Loucy (cell line): ENCODE measurements around the gene USP5.
"Not testable (repeated sequence)": the region's sequence is repeated elsewhere in the genome, so short reads cannot be mapped to it uniquely, and the experiment has no call there.

Experiments
- H2AFZ ChIP-seq: fragments of 200-600 bp; sonication (generic); 2 replicates; pipeline ENCODE4 v1.6.0; 2016; ENCODE audit warnings: antibody characterized with exemption, mild to moderate bottlenecking, low read length, moderate library complexity
- H3F3A ChIP-seq: fragments of 200-600 bp; 2 replicates; pipeline ENCODE4 v1.6.0; 2016; ENCODE audit warnings: antibody characterized with exemption, low read depth, mild to moderate bottlenecking
- H3K27me3 ChIP-seq: fragments of 200-600 bp; sonication (generic); 2 replicates; pipeline ENCODE4 v1.6.1; 2014; ENCODE audit warnings: low read length, mild to moderate bottlenecking; ENCODE audit not compliant: insufficient read depth, poor library complexity, severe bottlenecking
- H3K36me3 ChIP-seq: fragments of 200-600 bp; sonication (generic); 2 replicates; pipeline ENCODE4 v1.6.1; 2016; ENCODE audit warnings: low read length; ENCODE audit not compliant: insufficient read depth
- H3K4me1 ChIP-seq: fragments of 200-600 bp; sonication (generic); 2 replicates; pipeline ENCODE4 v1.5.1; 2014; ENCODE audit warnings: low read length, mild to moderate bottlenecking; ENCODE audit not compliant: insufficient read depth, poor library complexity, severe bottlenecking
- H3K4me2 ChIP-seq: fragments of 200-600 bp; sonication (generic); 2 replicates; pipeline ENCODE4 v1.6.0; 2014; ENCODE audit warnings: antibody characterized with exemption, low read length, low read depth, mild to moderate bottlenecking; ENCODE audit not compliant: poor library complexity, severe bottlenecking
- H3K4me3 ChIP-seq: fragments of 200-600 bp; sonication (generic); 2 replicates; pipeline ENCODE4 v1.5.1; 2014; ENCODE audit warnings: low read length, mild to moderate bottlenecking, mixed read lengths; ENCODE audit not compliant: poor library complexity, severe bottlenecking
- H3K79me2 ChIP-seq: fragments of 200-600 bp; sonication (generic); 2 replicates; pipeline ENCODE4 v1.6.1; 2014; ENCODE audit warnings: low read length; ENCODE audit not compliant: insufficient read depth
- H3K9ac ChIP-seq: fragments of 200-600 bp; sonication (generic); 2 replicates; pipeline ENCODE4 v1.6.0; 2014; ENCODE audit warnings: mild to moderate bottlenecking, low read depth, low read length, moderate library complexity; ENCODE audit not compliant: poor library complexity, severe bottlenecking
- H3K9me2 ChIP-seq: fragments of 200-600 bp; sonication (generic); replicated peaks from 2 replicates; pipeline ENCODE4 v1.6.1; 2016; ENCODE audit warnings: low read depth, low read length, mixed read lengths
- H3K9me3 ChIP-seq: fragments of 200-600 bp; sonication (generic); 2 replicates; pipeline ENCODE4 v1.6.1; 2014; ENCODE audit warnings: mild to moderate bottlenecking, antibody characterized with exemption, low read length, low read depth; ENCODE audit not compliant: insufficient read depth
- H4K20me1 ChIP-seq: fragments of 200-600 bp; sonication (generic); 2 replicates; pipeline ENCODE4 v1.6.0; 2014; ENCODE audit warnings: antibody characterized with exemption, low read length, mild to moderate bottlenecking; ENCODE audit not compliant: insufficient read depth, poor library complexity, severe bottlenecking
- EZH2phosphoT487 ChIP-seq: fragments of 200-600 bp; IDR thresholded peaks from 2 replicates; pipeline ENCODE4 v1.6.1; 2018; ENCODE audit warnings: antibody characterized with exemption, mild to moderate bottlenecking, moderate library complexity, borderline replicate concordance
- TF ChIP-seq, protein P1 (sequence below): fragments of 200-600 bp; sonication (generic); conservative IDR thresholded peaks from 2 replicates; pipeline ENCODE4 v1.5.1; 2014; ENCODE audit warnings: mild to moderate bottlenecking, antibody characterized with exemption, low read length

USP5 gene

DNA sequence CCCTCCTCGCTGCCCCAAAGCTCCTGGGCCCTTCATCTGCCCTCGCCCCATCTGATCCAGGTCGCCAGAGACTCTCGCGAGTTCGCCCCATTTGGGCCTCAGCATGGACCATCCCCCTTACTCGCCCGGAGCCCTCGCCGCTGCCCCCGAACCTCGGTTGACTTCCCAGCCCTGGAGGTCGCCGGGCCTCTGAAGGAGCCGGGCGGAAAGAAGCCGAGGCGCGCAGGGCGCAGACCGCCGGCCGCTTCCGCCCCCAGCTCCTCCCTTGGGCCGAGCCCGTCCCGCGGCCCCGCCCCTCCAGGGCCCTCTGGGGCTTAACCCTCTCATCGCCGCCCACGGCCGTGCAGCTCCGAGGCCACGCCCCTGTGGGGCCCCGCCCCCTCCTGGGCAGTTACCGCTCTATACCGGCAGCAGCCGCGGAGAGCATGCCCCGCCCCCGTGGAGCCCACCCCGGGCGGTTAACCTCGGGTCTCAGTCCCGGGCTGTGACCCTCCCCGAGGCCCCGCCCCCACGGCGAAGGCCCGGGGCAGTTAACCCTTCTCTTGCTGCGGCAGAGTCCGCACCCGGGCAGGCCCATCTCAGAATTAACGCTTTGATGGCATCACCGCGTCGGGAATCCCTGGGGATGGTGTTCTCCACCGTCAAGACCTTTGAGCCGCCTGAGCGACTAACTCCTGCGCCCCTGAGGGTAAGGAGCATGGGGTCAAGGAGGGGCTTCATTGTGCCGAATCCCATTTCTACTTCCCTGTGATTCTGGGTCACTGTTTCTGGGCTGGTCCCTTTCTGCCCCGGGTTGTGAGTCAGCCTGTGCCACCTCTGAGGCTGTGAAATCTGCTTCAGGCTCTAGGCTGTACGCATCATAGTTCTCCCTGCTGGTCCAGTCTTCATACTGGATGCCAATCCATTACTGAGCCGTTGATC is 21.4 kb downstream of the USP5 start, which contains the start of gene SPSB2:
TSS of gene SPSB2 (minus strand) at position 210 of the 921 bp plus-strand sequence. CDS start 402 bp downstream, outside the sequence.
- Histone ChIP-seq H3K36me3 (peaks cover 25% of the 10 kb centered on the region; the same call in 1 of the 2 replicates), H3K4me3 (peak within 1 kb of the TSS; percentile 94), H3K9me2 (no peaks in the 10 kb centered on the region), H3K27me3 (no peaks in the 10 kb centered on the region), H3K4me1 (peaks cover 36% of the 10 kb centered on the region), H3K79me2 (peaks cover 51% of the 10 kb centered on the region), H3K4me2 (peak within 1 kb of the TSS; percentile 98), H4K20me1 (peaks cover 46% of the 10 kb centered on the region), H3F3A (peaks cover 5% of the 10 kb centered on the region; the same call in 1 of the 2 replicates), H3K9me3 (no peaks in the 10 kb centered on the region), H3K9ac (peak within 1 kb of the TSS; percentile 92), H2AFZ (peak within 1 kb of the TSS; percentile 92)
- TF ChIP-seq EZH2phosphoT487: no peak
- TF ChIP-seq, protein P1, sequence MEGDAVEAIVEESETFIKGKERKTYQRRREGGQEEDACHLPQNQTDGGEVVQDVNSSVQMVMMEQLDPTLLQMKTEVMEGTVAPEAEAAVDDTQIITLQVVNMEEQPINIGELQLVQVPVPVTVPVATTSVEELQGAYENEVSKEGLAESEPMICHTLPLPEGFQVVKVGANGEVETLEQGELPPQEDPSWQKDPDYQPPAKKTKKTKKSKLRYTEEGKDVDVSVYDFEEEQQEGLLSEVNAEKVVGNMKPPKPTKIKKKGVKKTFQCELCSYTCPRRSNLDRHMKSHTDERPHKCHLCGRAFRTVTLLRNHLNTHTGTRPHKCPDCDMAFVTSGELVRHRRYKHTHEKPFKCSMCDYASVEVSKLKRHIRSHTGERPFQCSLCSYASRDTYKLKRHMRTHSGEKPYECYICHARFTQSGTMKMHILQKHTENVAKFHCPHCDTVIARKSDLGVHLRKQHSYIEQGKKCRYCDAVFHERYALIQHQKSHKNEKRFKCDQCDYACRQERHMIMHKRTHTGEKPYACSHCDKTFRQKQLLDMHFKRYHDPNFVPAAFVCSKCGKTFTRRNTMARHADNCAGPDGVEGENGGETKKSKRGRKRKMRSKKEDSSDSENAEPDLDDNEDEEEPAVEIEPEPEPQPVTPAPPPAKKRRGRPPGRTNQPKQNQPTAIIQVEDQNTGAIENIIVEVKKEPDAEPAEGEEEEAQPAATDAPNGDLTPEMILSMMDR: no peak

DNA sequence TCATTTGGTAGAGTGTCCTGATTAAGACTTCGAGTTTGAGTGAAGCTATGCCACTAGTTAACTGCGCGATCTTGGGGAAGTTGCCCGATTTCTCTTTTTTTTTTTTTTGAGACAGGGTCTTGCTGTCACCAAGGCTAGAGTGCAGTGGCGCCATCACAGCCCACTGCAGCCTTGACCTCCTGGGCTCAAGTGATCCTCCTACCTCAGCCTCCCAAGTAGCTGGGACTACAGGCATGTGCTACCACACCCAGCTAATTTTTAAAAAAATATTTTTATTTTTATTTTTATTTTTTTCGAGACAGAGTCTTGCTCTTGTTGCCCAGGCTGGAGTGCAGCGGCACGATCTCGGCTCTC is 22.0 kb downstream of the USP5 start:
- H3K27me3 ChIP-seq, H3F3A ChIP-seq, H3K9me3 ChIP-seq, H3K9me2 ChIP-seq: not testable (repeated sequence)
- peak overlapping the region; percentile 94 for H3K4me3 ChIP-seq
- peaks cover 45% of the 10 kb centered on the region for H3K79me2 ChIP-seq
- peaks cover 40% of the 10 kb centered on the region for H4K20me1 ChIP-seq
- H3K4me2 ChIP-seq: peak overlapping the region; percentile 98
- H3K9ac ChIP-seq: peak overlapping the region; percentile 85
- H2AFZ ChIP-seq: peak overlapping the region; percentile 92; the same call in 1 of the 2 replicates
- peaks cover 36% of the 10 kb centered on the region for H3K4me1 ChIP-seq
- peaks cover 25% of the 10 kb centered on the region; the same call in 1 of the 2 replicates for H3K36me3 ChIP-seq

DNA sequence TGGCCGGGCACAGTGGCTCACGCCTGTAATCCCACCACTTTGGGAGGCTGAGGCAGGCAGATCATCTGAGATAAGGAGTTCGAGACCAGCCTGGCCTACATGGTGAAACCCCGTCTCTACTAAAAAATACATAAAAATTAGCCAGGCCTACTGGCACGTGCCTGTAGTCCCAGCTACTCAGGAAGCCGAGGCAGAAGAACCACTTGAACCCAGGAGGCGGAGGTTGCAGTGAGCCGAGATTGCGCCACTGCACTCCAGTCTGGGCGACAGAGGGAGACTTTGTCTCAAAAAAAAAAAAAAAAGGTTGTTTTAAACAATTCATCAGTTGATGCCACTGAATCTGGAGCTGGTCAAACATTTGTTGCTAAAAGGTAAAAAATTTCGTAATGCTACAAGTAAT is 27.9 kb downstream of the USP5 start:
- H2AFZ ChIP-seq, H3K9ac ChIP-seq: not testable (repeated sequence)

DNA sequence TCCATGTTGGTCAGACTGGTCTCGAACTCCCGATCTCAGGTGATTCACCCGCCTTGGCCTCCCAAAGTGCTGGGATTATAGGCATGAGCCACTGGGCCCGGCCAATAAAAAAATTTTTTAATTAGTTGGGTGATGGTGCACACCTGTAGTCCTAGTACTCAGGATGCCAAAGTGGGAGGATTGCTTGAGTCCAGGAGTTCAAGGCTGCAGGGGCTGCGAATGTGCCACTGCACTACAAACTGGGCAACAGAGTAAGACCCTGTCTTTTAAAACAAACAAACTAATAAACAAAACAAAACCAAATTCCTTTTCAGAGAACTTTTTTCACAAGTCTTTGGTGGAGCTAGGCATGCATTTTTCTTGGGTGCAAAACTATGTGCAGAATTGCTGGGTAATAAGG is 31.3 kb downstream of the USP5 start:
- no peak overlapping the region for H3K4me2 ChIP-seq
- no peaks in the 10 kb centered on the region for H3K36me3 ChIP-seq
- H3K79me2 ChIP-seq: no peaks in the 10 kb centered on the region
- TF ChIP-seq EZH2phosphoT487: no peak
- TF ChIP-seq, protein P1: no peak
- H3K9me3 ChIP-seq: no peaks in the 10 kb centered on the region
- no peak overlapping the region for H2AFZ ChIP-seq
- H3K4me3 ChIP-seq: no peak overlapping the region
- no peaks in the 10 kb centered on the region for H3K9me2 ChIP-seq
- no peaks in the 10 kb centered on the region for H3F3A ChIP-seq
- H3K4me1 ChIP-seq: no peaks in the 10 kb centered on the region
- H3K9ac ChIP-seq: no peak overlapping the region
- H3K27me3 ChIP-seq: no peaks in the 10 kb centered on the region
- H4K20me1 ChIP-seq: no peaks in the 10 kb centered on the region

More for the DNA sequence above, 27.9 kb downstream of the USP5 start:
- H3K27me3 ChIP-seq, H3K9me3 ChIP-seq, H3K9me2 ChIP-seq, H4K20me1 ChIP-seq, H3K79me2 ChIP-seq, H3F3A ChIP-seq, H3K4me2 ChIP-seq, H3K36me3 ChIP-seq, H3K4me3 ChIP-seq, H3K4me1 ChIP-seq: not testable (repeated sequence)
